GM18498 (cell line): ENCODE measurements around the gene SLC35C1.
A peak's percentile ranks its signal among the peaks of the same experiment; 100 is the strongest.

Experiments
- ATAC-seq: cut with Tn5 transposase; IDR thresholded peaks from one replicate; pipeline ENCODE4 v1.9.1; 2021; ENCODE audit warnings: mild to moderate bottlenecking, moderate library complexity; ENCODE audit not compliant: unreplicated experiment

The SLC35C1 gene

DNA sequence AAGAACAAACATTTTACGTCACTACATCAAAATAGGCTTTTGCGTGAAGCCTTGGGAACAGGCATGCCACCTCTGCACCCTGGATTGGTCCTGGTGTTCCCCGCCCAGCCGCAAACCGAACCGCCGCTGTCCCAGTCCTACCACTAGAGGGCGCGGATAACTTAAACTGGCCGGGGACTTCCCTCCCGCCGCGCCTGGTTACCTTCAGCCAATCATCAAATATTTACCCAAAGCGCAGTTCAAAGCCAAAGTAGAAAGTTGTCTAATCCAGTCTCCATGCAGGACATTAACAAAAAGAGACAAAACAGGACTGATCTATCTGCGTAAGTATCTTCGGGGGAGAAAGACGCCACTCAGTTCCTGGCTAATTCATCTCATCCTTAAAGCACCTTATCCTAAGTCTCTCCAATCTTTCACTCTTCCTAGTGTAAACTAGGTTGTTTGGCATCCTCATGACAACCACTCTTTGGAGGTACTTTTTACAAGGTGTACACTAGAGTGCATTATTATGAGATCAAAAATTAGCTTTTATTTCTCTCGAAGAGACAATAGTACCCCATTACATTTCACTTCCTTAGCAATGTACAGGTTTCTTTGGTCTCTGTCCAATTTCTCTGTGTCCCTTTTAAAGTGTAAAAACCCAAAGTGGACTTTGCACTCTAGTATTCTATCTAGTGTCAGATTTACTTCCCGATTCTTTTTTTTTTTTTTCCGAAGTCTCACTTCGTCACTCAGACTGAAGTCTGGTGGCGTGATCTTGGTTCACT lies 38.4 kb downstream of the SLC35C1 start:
- ATAC-seq = peak; percentile 23

DNA sequence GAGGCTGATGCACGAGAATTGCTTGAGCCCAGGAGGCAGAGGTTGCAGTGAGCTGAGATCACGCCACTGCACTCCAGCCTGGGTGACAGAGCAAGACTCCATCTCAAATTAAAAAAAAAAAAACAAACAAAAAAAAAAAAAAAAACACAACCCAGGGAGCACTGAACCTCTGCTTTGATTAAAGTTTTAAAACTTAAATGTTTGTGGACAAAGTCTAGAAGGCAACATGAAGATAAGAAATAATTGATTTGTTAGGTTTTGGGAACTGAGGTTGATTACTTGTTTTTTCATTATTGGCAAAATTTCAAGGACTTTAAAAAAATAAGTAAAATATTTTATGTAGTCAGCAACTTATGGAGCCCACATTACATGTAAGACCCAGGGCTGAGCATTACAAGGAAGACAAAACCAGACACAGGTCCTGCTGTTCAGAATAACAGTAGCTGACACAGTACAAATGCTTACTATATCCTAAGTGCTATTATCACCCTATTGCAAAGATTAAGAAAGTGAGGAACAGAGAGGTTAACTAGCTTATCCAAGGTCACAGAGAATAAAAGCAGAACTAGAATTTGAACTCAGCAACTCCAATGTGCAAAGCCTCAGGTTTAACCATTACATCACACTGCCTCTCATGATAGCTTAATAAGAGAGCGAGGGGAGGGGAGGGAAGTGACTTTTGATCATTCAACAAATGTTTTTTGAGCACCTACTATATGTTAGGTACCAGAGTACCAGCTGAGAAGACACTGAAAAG lies 40.1 kb downstream of the SLC35C1 start:
- no peak for ATAC-seq

DNA sequence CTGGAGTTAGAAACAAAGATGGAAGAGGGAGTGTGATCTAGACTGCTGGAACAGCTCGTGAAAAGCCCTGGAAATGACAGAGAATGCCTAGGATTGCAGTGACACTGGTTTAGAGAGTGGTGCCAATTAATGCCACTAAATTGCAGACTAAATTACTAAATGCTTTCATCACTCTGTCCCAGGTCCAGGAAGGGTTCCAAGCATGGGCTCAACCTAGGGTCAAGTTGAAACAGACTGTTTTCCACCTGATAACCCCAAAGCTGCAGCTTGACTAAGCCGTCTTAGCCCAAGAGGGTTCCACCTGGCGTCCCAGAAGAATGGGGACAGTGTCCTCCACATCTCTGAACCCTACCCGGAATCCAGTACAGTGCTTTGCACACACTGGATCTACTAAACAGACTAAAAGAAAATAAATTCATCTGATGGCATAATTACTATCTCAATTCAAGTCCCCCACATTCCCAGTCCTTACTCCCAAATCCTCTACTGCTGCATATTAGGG lies 41.3 kb downstream of the SLC35C1 start:
- no peak for ATAC-seq

DNA sequence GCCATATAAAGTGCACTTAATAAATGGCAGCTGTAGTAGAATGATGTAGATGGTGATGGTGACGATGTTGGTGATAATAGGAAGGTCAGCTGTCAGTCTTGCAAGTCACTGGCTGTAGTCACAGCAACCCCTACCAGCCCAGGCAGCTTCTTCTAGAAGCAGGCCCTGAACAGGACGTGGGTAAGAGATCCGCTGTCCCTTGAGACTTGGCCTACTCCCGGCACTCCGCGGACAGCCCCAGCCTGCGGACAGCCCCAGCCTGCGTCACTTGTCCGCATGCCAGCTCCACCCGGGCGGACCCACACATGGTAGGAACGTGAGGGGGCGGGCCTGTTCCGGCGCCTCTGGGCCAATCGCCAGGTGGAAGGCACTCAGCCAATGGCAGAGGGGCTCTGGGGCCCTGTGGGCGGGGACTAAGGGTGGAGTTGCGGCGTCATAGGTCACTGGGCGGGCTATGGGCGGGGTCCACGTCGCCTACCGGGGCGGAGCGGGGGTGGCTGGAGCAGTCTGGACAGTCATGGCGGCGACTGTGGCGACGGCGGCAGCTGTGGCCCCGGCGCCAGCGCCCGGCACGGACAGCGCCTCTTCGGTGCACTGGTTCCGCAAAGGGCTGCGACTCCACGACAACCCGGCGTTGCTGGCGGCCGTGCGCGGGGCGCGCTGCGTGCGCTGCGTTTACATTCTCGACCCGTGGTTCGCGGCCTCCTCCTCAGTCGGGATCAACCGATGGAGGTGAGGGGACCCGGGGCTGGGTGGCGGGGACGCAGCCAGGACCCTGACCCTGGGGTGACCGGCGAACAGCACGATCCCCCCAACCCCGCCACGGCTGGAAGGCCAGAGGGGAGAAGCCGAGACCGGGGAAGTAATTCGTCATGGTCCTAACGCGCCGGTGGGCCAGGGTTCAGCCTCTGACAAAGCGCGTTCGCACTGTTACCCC lies 42.3 kb downstream of the SLC35C1 start, which contains the start of gene CRY2:
Gene CRY2, plus strand, starts transcription at position 502 of the 937 bp plus-strand sequence. Its CDS starts 16 bp downstream, at position 518.
- ATAC-seq = peak; percentile 95

DNA sequence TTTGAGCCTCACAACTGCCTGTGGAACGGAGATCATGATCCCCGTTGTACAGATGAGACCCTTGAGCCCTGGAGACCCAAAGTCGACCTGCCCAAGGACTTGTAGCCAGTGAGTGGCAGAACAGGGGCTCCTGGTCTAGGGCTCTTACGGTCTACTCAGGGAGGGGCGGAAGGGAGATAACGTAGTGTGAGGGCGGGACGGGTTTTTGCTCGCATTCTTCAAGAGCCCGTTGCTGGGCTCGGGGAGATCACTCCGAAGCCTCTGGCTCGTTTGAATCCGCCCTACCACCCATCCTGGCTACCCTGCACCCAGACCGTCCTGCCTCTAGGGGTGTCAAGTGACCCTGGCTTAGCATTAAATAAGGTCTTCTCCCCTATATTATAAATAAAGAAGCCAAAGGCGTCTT lies 43.0 kb downstream of the SLC35C1 start:
- ATAC-seq = peak; percentile 9

DNA sequence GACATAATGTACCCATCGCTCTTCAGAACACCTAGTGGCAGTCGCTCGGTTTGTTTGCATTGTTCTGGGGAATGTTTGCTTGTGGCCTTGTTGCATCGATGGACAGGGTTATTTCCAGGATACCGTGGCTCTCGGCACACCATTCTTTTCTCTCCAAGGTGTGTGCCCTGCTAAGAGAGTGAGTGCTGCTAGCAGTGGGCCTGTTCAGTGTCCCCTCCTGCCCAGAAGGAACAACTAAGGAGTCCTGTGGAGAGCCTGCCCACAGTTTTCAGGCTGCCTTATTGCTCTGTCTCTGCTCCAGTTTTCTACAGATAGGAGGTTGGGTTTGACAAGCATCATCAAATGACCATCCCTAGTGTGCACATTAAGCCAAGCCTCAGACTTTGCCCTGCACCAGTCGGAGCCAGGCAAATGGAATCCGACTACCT lies 43.7 kb downstream of the SLC35C1 start:
- ATAC-seq = no peak

DNA sequence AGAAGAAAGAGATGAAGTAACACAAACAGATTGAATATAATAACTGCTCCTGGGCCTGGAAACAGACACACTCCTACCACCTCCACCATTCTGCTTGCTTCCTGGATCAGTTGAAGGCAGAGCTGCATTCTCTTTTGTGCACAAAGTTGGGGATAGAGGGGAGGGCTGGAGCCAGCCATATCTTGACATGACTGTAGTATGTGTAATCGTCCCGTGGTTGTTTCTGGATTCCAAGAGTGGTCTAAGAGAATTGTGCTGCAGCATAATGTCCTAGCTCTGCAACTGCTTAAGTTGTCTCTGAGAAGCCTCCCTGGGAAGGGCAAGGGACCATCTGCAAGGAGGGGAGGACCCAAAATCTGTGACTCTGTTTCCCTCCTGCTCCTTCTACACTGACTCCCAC lies 45.5 kb downstream of the SLC35C1 start:
- no peak for ATAC-seq

DNA sequence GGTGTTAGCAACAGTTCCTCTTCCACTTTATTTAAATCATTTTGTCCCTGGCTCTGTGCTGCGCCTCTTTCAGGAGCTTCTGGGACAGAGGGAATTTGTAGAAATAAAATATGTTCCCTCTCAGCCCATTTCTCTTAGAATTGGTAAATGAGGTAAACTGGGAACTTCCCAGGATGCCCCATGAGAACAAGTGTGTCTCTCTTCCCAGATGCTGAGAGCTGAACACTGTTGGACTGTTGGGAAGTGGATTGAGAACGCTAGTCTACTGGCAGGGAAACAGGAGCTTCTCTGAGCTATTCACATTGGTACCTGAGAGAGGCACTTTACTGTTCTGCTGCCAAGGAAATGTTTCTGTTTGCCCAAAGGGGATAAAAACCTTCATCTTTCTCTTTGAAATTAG lies 46.3 kb downstream of the SLC35C1 start:
- no peak for ATAC-seq

DNA sequence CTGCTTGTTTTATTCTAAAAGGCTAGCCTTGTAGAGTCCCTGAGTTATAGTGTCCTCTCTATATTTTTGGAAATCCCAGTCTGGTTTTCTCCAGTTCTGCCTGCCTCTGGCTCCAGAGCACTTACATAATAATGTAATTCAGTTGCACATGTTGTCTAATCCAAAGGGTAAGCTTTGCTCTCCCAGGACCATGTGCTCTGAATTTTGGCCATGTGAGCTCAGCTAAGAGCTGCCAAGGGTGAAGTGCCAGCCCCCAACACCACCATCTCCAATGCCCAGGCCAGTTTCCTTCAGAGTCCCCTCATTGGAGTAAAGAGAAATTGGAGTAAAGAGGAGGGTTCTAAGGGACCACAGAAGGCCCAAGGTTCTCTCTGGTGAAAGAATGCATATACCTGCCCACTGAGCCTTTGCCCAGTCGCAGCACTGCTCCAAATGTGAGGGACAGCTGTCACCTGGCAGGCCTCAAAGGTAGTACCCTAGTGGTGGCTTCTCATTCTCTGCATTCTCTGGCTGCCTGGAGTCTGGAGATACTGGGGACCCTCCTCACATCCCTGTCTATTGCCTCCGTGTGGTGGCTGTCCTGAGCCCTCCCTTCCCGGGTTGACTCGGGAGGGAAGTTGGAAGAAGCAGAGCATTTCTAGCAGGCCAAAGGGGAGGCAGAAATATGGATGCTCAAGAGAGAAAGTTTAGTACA lies 47.2 kb downstream of the SLC35C1 start:
- ATAC-seq = peak; percentile 21

DNA sequence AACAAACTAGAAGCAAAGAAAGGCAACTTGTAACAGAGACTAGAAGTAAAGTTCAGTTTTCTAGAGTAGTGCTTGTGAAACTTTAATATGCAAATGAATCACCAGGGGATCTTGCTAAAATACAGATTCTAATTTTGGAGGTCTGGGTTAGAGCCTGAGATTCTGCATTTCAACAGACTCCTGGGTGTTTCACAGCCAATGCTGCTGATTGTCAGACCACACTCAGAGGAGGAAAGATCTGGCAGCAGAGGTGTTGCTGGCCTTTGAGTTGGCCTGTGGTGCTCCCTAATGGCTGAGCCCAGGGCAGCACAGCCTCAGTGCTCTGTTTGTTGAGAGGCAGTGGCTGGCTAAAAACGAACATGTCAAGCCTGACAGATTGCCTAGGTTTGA lies 47.8 kb downstream of the SLC35C1 start:
- peak; percentile 52 for ATAC-seq

DNA sequence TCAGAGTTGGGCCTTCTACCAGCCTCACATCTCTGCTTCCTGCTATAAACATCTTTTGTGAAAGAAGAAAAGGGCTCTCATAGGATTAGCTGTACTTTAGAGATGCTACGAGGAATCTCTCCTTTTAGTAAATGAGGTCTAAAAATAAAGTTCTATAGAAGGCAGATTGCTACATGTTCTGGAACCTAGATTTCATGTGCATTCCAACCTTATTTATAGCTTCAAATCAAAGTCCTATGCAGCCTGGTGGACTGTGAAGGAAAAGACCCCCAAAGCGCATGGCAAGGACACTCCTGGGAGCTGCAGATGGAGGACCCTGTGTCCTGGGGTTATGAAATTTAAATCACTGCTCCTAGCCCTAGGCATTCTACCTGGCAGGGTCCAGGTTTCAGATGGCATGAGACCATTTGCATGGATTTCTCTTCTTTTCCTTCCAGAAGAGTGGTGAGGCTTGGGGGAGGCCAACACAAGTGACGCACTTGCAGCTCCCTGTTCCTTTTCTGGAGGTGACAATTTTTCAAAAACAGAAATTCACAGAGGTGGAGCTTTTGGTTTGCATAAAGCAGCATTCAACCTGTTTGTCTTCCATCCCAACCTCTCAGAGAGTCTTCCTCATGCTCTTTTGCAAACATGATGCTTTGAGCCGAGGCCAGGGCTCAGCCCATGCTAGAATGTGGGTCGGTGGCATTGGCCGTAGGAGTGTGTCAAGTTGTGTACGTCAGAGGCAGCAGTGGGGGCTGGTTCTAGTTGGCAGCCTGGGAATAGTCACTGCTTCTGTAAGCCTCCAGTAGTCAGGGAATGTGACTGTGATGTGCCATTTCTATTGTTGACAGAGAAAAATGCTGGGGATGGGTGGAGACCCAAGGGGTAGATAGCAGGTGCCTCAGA lies 48.6 kb downstream of the SLC35C1 start:
- ATAC-seq = no peak

DNA sequence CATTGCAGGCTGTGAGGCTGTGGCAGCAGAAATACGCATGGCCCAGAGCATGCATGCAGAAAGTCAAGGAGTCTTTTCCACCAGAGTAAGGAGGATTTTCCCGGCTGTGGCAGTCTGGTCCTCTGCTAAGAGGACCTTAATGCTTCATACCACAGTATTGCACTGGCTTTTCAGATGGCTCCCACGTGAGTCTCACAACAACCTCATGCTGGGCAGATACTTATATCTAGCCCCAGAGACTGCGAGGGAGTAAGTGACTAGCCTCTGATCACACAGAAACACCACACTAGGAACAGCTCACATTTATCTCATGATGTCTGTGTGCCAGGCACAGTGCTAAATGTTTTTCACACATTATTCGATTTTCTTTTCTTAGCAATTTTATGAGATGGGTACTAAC lies 50.4 kb downstream of the SLC35C1 start:
- ATAC-seq = no peak

DNA sequence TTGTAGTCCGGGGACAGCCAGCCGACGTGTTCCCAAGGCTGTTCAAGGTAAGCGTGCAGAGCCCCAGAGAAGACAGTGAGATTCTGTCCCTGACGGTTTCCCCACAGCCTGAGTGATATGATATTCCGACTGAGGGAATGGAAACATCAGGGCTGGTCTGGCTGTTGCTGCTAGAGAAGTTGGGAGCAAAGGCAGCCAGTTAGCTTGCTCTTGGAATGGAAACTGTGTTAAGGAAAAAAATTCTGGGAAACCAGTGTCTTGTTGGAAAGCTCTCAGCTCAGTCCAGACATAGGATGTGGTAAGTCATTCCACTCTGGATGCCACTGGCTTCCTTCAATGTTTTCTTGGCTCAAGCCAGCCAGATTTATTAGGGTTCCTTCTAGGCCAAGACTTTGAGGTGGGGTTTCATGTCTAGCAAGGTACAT lies 51.1 kb downstream of the SLC35C1 start:
- no peak for ATAC-seq

DNA sequence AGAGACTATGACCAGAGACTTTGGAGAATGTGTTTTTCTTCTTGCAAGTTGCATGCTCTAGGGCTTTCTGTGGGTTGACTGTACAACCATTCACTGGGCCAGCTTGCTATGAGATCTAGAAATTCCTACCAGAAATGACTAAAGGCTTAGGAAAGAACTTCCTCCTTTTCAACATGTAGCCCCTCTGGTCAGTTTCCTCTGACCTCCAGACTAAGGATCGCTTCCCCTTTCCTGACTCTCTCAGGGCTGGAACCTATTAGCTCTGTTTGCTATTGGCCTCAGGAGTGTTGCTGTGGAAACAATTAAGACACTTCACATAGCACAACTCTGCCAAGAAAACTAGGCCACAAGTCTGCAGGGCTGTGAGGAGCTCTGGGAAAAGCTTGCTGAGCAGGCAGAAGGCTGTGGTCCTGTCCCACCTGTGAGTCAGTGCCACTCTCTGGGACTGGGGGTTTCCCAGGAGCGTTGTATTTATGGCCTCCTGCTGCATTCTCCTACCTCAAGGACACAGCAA lies 53.1 kb downstream of the SLC35C1 start:
- no peak for ATAC-seq

DNA sequence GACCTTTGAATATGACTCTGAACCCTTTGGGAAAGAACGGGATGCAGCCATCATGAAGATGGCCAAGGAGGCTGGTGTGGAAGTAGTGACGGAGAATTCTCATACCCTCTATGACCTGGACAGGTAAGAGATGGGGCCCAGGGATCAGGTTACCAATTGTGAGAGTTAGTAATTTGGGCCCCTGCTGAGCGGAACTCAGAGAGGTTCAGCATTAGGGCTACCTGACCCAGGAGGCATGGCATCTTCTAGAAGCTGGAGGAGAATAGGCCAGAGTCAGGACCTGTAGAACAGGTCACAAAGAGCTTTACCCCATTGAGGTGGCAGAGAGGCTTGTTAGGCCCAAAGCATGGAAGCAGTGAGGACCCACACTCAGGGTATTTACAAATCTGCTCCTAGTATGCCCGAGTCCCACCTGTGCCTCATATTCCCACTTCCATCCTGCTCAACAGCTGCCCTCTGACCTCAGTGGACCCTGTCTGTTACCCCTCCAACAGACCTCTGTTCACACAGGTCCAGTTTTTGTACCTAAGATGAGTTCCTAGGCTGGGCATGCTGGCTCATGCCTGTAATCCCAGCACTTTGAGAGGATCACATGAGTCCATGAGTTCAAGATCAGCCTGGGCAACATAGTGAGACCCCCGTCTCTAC lies 53.9 kb downstream of the SLC35C1 start:
- ATAC-seq = no peak

DNA sequence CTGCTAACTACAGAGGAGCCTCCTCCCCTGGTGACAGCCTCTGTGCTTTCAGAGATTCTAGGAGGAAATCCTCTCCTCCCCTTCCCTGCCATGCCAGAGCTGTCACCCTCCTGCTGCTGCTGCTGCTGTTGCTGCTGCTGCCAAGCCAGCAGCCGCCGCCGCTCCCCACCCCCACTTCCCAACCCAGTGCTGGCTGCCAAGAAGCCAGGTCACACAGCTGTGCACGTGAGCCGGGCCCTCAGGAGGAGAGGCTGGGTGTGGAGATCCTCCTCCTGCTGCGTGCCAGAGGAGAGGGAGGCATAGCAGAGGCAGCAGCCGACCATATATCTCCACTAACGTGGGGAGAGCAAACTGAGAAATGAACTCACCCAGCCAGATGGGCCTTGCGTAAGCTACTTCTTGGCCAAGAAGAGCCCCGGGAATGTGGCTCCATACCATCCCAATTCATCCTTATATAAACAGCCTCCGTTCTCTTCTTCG lies 54.8 kb downstream of the SLC35C1 start:
- no peak for ATAC-seq

DNA sequence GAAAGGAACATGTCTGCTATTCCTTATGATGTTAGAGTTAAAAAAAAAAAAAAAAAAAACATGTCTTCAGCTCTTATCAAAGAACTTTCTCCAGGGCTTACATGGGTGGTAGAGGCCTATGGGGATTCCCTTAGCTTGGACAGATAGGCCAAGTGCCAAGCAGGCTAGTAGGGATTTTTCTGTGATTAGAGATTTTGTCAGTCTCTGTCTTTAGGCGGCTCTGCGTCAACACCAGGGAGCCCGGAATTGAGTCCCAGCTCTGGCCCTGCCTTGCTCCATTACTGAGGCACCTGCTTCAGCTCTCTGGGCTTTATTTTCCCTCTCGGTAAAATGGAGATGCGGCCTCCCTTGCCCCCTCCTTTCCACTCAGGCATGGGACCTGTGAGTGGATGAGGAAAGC lies 55.4 kb downstream of the SLC35C1 start:
- no peak for ATAC-seq

DNA sequence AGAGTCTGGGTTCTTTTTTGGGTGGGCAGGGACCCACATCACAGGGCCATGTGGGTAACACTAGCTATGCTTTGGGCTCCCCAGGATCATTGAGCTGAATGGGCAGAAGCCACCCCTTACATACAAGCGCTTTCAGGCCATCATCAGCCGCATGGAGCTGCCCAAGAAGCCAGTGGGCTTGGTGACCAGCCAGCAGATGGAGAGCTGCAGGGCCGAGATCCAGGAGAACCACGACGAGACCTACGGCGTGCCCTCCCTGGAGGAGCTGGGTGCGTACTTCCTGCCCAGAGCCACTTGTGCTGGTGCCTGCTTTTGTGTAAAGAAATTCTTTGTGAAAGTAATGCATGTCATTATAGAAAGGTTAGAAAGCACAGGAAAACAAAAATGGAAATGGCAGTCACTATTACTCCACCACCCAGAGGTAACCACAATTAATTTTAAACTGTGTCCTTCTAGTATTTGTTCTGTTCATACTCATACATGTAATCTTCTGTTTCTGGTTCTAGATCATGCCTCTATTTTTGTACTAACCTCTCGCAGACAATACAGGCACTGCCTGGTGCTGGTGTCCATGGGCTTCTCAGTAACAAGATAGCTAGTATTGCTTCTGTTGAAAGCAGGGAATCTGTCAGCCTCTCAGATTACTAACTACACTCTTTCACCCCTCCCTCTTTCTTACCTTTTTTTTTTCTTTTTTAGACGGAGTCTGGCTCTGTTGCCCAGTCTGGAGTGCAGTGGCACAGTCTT lies 56.0 kb downstream of the SLC35C1 start:
- ATAC-seq = no peak
